Muscle of arm (tissue), 12 donors: ENCODE results near the gene NRM. TPM values are rescaled to one million over a fixed set of nuclear protein-coding genes. Genes with fewer than 3 reads are reported as not detected.

ENCODE experiments used
- polyA plus RNA-seq, 12 donors: library from polyadenylated mRNA; unstranded; fragments of 120-200 nt; gene quantifications; one replicate each; pipeline ENCODE4 v1.2.1, GENCODE V29; 2013; ENCODE audit not compliant: insufficient read length in 12 of 12

The NRM gene
- polyA plus RNA-seq, 12 donors: 32.1 to 50.3 (median 38.9) TPM; not detected in 1

Other genes starting within 250 kb of the NRM start
- gene HLA-E, start 201.5 kb downstream of the NRM start, polyA plus RNA-seq: 100 to 1,000 TPM in 1 of 12 donors, 10 to 100 TPM in 10, not detected in 1; 62.2 to 109 (median 76.8) TPM
- 10 to 100 TPM in 11 of 12 donors, not detected in 1; 41.0 to 65.4 (median 51.1) TPM for gene GNL1, start 134.5 kb downstream of the NRM start, polyA plus RNA-seq
- 10 to 100 TPM in 11 of 12 donors, not detected in 1; 14.5 to 33.7 (median 22.0) TPM for gene PRR3, start 133.7 kb downstream of the NRM start, polyA plus RNA-seq
- 10 to 100 TPM in 11 of 12 donors, not detected in 1; 42.1 to 69.0 (median 47.1) TPM for gene ABCF1, start 119.5 kb downstream of the NRM start, polyA plus RNA-seq
- 10 to 100 TPM in 11 of 12 donors, not detected in 1; 26.4 to 71.5 (median 31.8) TPM for gene PPP1R10, start 73.7 kb downstream of the NRM start, polyA plus RNA-seq
- 10 to 100 TPM in 11 of 12 donors, not detected in 1; 40.6 to 60.2 (median 51.1) TPM for gene MRPS18B, start 73.1 kb downstream of the NRM start, polyA plus RNA-seq
- 10 to 100 TPM in 11 of 12 donors, not detected in 1; 16.0 to 52.5 (median 19.8) TPM for gene ATAT1, start 64.1 kb downstream of the NRM start, polyA plus RNA-seq
- gene C6orf136, start 43.9 kb downstream of the NRM start, polyA plus RNA-seq: 10 to 100 TPM in 10 of 12 donors, 1 to 10 TPM in 1, not detected in 1; 8.4 to 75.6 (median 15.7) TPM
- 10 to 100 TPM in 11 of 12 donors, not detected in 1; 20.7 to 33.4 (median 22.6) TPM for gene DHX16, start 18.0 kb downstream of the NRM start, polyA plus RNA-seq
- 10 to 100 TPM in 11 of 12 donors, not detected in 1; 37.4 to 65.9 (median 41.1) TPM for gene PPP1R18, start 4.3 kb downstream of the NRM start, polyA plus RNA-seq
- gene MDC1, start 26.3 kb upstream of the NRM start, polyA plus RNA-seq: 10 to 100 TPM; 19.5 to 54.6 (median 26.0) TPM
- 1,000 to 10,000 TPM in 2 of 12 donors, 100 to 1,000 TPM in 10; 374 to 1,081 (median 842) TPM for gene TUBB, start 29.4 kb upstream of the NRM start, polyA plus RNA-seq
- 100 to 1,000 TPM in 7 of 12 donors, 10 to 100 TPM in 4, not detected in 1; 92.8 to 121 (median 107) TPM for gene FLOT1, start 51.7 kb upstream of the NRM start, polyA plus RNA-seq
- 10 to 100 TPM in 7 of 12 donors, 1 to 10 TPM in 4, not detected in 1; 7.2 to 18.7 (median 11.0) TPM for gene IER3, start 53.6 kb upstream of the NRM start, polyA plus RNA-seq
- gene DDR1, start 193.5 kb upstream of the NRM start, polyA plus RNA-seq: 100 to 1,000 TPM in 1 of 12 donors, 10 to 100 TPM in 10, not detected in 1; 52.4 to 112 (median 69.5) TPM
- gene GTF2H4, start 217.2 kb upstream of the NRM start, polyA plus RNA-seq: 10 to 100 TPM in 11 of 12 donors, not detected in 1; 18.0 to 33.4 (median 24.4) TPM
- 10 to 100 TPM in 11 of 12 donors, not detected in 1; 18.7 to 36.7 (median 25.7) TPM for gene VARS2, start 223.3 kb upstream of the NRM start, polyA plus RNA-seq
- 1 to 10 TPM in 1 of 12 donors, under 1 TPM in 2, not detected in 9; 0.57 to 1.7 (median 0.90) TPM for gene SFTA2, start 241.2 kb upstream of the NRM start, polyA plus RNA-seq
- under 1 TPM in 2 of 12 donors, not detected in 10; 0.04 to 0.06 TPM for gene MUCL3, start 250.0 kb upstream of the NRM start, polyA plus RNA-seq